Activated T-cell treated with anti-CD3 and anti-CD28 coated beads, Interleukin-2, amount 50 U/mL, for 72 hours (primary cell): ENCODE results near the gene CILP2. TPM values are rescaled to one million over a fixed set of nuclear protein-coding genes. Genes with fewer than 3 reads are reported as not detected.

Experiments used
- ATAC-seq, 2 donors: fragments of 150-1000 bp; cut with Tn5 transposase; replicated peaks in 1 of 2; 2 replicates each; pipeline ENCODE4 v1.10.0; 2021; ENCODE audit warnings: moderate library complexity in 2 of 2, mild to moderate bottlenecking in 1 of 2
- DNase-seq, 2 donors: peaks; one replicate each; pipeline ENCODE4 v3.0.0; 2021 to 2022; ENCODE audit warnings: mixed read lengths in 1 of 2
- H3K27ac Mint-ChIP-seq: one replicate; pipeline ENCODE4 v1.8.0; 2022; ENCODE audit warnings: mild to moderate bottlenecking, moderate library complexity, mixed read lengths
- H3K27me3 Mint-ChIP-seq: one replicate; pipeline ENCODE4 v1.8.0; 2022; ENCODE audit warnings: low read depth, mixed read lengths
- H3K36me3 Mint-ChIP-seq, 2 donors: one replicate each; pipeline ENCODE4 v1.8.0; 2022; ENCODE audit warnings: mixed read lengths in 2 of 2, mild to moderate bottlenecking in 1 of 2; ENCODE audit not compliant: insufficient read depth in 2 of 2
- H3K4me1 Mint-ChIP-seq: one replicate; pipeline ENCODE4 v1.8.0; 2022; ENCODE audit warnings: low read depth, mixed read lengths
- H3K4me3 Mint-ChIP-seq, 2 donors: one replicate each; pipeline ENCODE4 v1.8.0; 2022; ENCODE audit warnings: mild to moderate bottlenecking in 2 of 2, mixed read lengths in 2 of 2, moderate library complexity in 2 of 2
- H3K9me3 Mint-ChIP-seq, 2 donors: one replicate each; pipeline ENCODE4 v1.8.0; 2022; ENCODE audit warnings: mixed read lengths in 2 of 2
- total RNA-seq, 2 donors: library from RNA; stranded (reverse); gene quantifications; one replicate each; pipeline ENCODE4 v1.2.3, GENCODE V29; 2022

The CILP2 gene
- total RNA-seq, 2 donors from 2014 or later, result 0.44 to 0.86 TPM

DNA sequence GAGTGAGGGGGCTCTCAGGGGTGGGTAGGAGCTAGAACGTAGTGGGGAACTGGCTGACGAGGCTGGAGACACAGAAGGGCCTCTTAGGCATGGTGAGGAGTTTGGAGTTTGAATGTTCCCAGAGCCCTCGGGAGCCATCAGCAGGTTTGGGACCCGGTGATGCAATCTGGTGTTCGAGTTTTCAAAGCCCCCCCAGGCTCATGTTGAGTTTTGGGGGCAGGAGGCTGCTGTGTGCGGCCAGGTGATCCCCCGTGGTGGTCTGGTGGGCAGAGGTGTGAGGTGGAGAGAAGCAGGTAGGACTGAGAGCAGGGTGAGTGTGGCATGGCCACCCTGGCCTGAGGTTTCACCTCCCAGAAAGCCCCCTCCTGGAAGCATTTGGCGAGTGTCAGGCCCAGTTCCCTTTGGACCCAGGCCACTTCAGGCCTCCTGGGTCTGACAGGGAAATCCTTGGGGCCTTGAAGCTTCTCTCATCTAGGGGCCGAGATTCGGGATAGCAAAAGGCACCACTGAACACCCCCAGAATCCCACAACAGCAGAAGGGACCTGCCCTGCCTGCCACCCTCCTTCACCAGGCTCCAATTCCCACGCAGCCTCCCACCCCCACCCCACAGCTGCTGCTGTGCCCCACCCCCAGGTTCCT lies 8.2 kb upstream of the CILP2 start:
- DNase-seq (no peak), ATAC-seq (no peak)
- Mint-ChIP-seq H3K27me3 (no peaks in the 10 kb centered on the region), H3K9me3 (no peaks in the 10 kb centered on the region), H3K27ac (no peak overlapping the region), H3K4me3 (no peak overlapping the region), H3K4me1 (peaks cover 12% of the 10 kb centered on the region), H3K36me3 (peaks cover 0 to 6% of the 10 kb centered on the region in 2 donors)

DNA sequence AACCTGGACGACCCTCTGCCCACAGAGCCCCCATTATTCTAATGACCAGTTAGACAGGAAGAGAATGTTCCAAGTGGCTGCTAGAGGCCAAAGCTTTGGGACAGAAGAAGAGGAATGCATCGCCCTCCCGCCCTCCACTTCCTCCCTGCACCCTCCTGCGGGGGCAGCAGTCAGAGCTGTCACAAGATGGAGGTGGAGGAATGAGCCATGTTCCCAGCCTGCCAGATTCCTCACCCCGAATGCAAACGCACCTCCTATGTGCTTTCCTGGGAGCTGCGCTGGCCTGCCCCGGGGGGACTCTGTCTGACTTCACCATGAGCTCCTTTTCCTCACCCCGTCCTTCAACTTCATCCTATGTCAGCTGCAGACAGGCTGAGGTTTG lies 7.7 kb upstream of the CILP2 start:
- H3K4me3 Mint-ChIP-seq, result no peak overlapping the region
- peaks cover 0 to 6% of the 10 kb centered on the region in 2 donors for H3K36me3 Mint-ChIP-seq
- DNase-seq (no peak), ATAC-seq (no peak)
- H3K27me3 Mint-ChIP-seq, result no peaks in the 10 kb centered on the region
- no peak overlapping the region for H3K27ac Mint-ChIP-seq
- H3K4me1 Mint-ChIP-seq, result peaks cover 12% of the 10 kb centered on the region
- no peaks in the 10 kb centered on the region for H3K9me3 Mint-ChIP-seq

DNA sequence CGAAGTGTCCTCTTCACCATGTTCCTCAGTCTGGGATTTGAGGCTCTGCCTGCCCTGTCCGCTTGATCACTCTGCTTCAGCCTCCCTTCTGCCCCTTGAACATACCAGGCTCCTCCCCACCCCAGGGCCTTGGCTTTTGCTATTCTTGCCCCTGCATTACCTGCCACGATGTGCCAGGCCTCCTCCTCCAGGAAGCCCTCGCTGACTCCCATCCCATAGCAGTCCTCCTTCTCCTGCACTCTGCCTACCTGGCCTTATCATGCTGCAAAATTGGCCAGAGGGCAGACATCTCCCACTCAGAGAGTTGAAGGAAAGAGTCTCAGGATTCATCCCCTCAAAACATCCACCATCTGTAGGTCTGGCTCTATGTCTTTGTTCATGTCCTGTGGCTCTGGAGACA lies 7.2 kb upstream of the CILP2 start:
- Mint-ChIP-seq H3K27me3 (no peaks in the 10 kb centered on the region), H3K27ac (no peak overlapping the region), H3K36me3 (peaks cover 0 to 6% of the 10 kb centered on the region in 2 donors), H3K4me1 (peaks cover 12% of the 10 kb centered on the region), H3K4me3 (no peak overlapping the region), H3K9me3 (no peaks in the 10 kb centered on the region)
- no peak for ATAC-seq
- no peak for DNase-seq

DNA sequence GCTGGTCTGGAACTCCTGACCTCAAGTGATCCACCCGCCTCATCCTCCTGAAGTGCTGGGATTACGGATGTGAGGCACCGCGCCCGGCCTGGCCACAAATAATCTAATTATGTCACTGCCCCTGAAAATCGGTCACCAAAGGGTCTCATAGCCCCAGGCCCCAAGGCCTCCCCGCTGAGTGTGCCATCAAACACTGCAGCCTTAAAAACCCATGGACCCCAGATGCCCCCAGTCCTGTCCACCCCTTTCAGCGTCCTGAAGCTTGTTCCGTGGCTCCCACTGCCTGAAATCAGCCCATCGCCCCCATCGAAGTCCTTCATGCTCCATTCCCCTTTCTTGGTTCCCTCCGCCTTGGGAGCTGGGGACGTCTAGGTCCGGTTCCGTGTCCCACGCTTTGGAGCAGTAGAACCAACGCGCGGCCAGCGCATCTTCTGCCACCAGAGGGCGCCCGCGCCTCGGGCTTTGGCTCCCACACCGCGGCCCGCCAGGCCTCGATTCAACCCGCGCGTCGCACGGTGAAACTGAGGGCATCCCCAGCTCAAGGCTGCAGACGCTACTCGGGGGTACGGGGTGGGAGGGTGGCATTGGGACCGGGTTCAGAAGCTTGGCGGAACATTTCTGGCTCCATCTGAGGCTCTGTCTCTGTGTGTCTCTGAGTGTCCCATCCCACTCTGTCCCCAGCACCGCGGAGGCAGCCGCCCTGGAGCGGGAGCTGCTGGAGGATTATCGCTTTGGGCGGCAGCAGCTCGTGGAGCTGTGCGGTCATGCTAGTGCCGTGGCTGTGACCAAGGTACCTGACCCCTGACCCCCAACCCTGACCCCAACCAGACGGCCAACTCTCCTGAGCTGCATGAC lies 5.9 kb upstream of the CILP2 start:
- Mint-ChIP-seq H3K9me3 (no peaks in the 10 kb centered on the region), H3K27ac (peak overlapping the region; percentile 38), H3K4me3 (no peak overlapping the region), H3K36me3 (peaks cover 0 to 4% of the 10 kb centered on the region in 2 donors), H3K27me3 (peaks cover 6% of the 10 kb centered on the region), H3K4me1 (peaks cover 11% of the 10 kb centered on the region)
- DNase-seq (peak; percentile 87 to 93), ATAC-seq (peak; percentile 80 to 88)

- peaks cover 0 to 4% of the 10 kb centered on the region in 2 donors for H3K36me3 Mint-ChIP-seq
- peaks cover 11% of the 10 kb centered on the region for H3K4me1 Mint-ChIP-seq
Measured at GRCh38 chr19:19532806-19533701, 5.0 kb upstream of the CILP2 start.

GRCh38 chr19:19533841-19534240 lies 4.2 kb upstream of the CILP2 start:
- Mint-ChIP-seq H3K27me3 (peaks cover 11% of the 10 kb centered on the region), H3K4me3 (no peak overlapping the region), H3K36me3 (peaks cover 0 to 5% of the 10 kb centered on the region in 2 donors), H3K9me3 (no peaks in the 10 kb centered on the region), H3K27ac (no peak overlapping the region), H3K4me1 (peaks cover 16% of the 10 kb centered on the region)
- ATAC-seq (no peak), DNase-seq (no peak)

More at GRCh38 chr19:19532806-19533701, 5.0 kb upstream of the CILP2 start:
- DNase-seq (no peak), ATAC-seq (peak in 1 of 2 donors; percentile 9)
- H3K9me3 Mint-ChIP-seq, result no peaks in the 10 kb centered on the region
- no peak overlapping the region for H3K27ac Mint-ChIP-seq
- H3K4me3 Mint-ChIP-seq, result no peak overlapping the region
- H3K27me3 Mint-ChIP-seq, result peaks cover 6% of the 10 kb centered on the region

GRCh38 chr19:19534556-19535265 lies 3.4 kb upstream of the CILP2 start:
- DNase-seq, result no peak
- peaks cover 0 to 5% of the 10 kb centered on the region in 2 donors for H3K36me3 Mint-ChIP-seq
- ATAC-seq, result no peak
- H3K27ac Mint-ChIP-seq, result no peak overlapping the region
- peaks cover 22% of the 10 kb centered on the region for H3K4me1 Mint-ChIP-seq
- H3K9me3 Mint-ChIP-seq, result no peaks in the 10 kb centered on the region
- no peak overlapping the region for H3K4me3 Mint-ChIP-seq
- H3K27me3 Mint-ChIP-seq, result peaks cover 20% of the 10 kb centered on the region

- Mint-ChIP-seq H3K4me3 (no peak overlapping the region), H3K4me1 (peaks cover 23% of the 10 kb centered on the region), H3K27ac (no peak overlapping the region), H3K9me3 (no peaks in the 10 kb centered on the region), H3K36me3 (peaks cover 0 to 5% of the 10 kb centered on the region in 2 donors), H3K27me3 (peaks cover 20% of the 10 kb centered on the region)
- no peak for DNase-seq
- ATAC-seq, result no peak
Measured at GRCh38 chr19:19535311-19536191, 2.5 kb upstream of the CILP2 start.

DNA sequence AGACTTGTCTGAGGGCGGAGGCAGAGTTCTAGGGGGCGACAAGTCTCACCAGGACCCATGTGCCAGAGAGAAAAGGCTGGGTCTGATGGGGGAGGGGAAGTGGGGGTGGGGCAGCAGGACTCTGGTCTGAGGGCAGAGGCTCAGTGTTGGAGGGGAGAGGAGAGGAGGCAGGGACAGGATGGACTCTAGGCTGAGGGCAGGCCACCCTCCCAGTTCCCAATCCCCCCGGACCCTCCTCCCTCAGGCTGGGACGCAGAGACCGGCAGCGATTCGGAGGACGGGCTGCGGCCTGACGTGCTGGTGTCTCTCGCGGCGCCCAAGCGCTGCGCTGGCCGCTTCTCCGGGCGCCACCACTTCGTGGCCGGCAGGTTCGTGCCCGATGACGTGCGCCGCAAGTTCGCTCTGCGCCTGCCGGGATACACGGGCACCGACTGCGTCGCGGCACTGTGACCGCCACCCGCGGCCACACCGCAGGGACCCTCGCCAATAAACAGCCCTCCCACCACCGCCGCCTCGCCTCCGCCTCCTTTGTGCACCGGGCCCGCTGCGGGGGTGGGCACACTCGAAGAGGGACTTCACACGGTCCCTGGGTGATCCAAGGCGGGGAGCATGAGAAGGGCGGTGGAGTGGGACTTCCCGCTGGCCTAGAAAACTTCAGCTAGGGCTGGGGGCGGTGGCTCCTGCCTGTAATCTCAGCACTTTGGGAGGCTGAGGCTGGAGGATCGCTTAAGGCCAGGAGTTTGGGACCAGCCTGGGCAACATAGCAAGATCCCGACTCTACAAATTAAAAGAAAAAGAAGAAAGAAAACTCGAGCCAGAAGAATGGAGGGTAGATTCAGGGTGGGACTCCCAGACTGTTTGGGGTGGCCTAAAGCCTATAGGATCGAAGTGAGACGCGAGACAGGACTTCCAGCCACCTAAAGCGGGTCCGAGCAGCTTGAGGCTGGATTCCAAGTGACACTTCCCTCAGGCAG lies 703 bp upstream of the CILP2 start:
- no peak for DNase-seq
- peak overlapping the region; percentile 64 to 78 for H3K4me3 Mint-ChIP-seq

DNA sequence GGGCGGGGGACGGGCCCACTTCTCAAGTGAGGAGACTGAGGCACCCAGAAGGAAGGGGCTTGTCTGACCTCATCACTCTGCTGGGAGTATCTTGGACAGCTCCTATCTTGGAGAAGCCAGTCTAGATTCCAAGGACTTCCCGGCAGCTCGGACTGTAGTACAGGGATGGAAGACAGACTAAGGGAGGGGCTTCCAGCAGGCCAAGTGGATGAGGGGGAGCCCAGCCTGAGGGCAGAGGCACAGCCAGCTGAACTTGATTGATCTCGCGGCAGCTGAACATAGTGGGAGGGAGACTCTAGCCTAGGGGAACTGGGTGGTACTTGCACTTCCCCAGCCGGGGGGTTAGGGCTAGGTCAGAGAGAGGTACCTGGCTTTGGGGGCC lies 711 bp downstream of the CILP2 start:
- Mint-ChIP-seq H3K4me3 (peak overlapping the region; percentile 65 to 67), H3K27ac (no peak overlapping the region), H3K4me1 (peaks cover 25% of the 10 kb centered on the region), H3K27me3 (peaks cover 20% of the 10 kb centered on the region), H3K9me3 (no peaks in the 10 kb centered on the region), H3K36me3 (peaks cover 0 to 1% of the 10 kb centered on the region in 2 donors)
- ATAC-seq (no peak), DNase-seq (no peak)

More for the DNA sequence above, 703 bp upstream of the CILP2 start:
- no peaks in the 10 kb centered on the region for H3K9me3 Mint-ChIP-seq
- no peak for ATAC-seq
- H3K36me3 Mint-ChIP-seq, result peaks cover 0 to 1% of the 10 kb centered on the region in 2 donors
- peaks cover 20% of the 10 kb centered on the region for H3K27me3 Mint-ChIP-seq
- no peak overlapping the region for H3K27ac Mint-ChIP-seq
- peaks cover 26% of the 10 kb centered on the region for H3K4me1 Mint-ChIP-seq

- H3K27me3 Mint-ChIP-seq, result peaks cover 20% of the 10 kb centered on the region
- DNase-seq, result no peak
- H3K9me3 Mint-ChIP-seq, result no peaks in the 10 kb centered on the region
- H3K27ac Mint-ChIP-seq, result no peak overlapping the region
- ATAC-seq, result no peak
- H3K4me1 Mint-ChIP-seq, result peaks cover 25% of the 10 kb centered on the region
- peaks cover 0 to 1% of the 10 kb centered on the region in 2 donors for H3K36me3 Mint-ChIP-seq
- peak overlapping the region in 1 of 2 donors; percentile 49 for H3K4me3 Mint-ChIP-seq
Measured at GRCh38 chr19:19539698-19540063, 1.6 kb downstream of the CILP2 start.
